PFSK-1 (cell line): Measurements from ENCODE around the gene ABI3BP. TPM values are rescaled to one million over a fixed set of nuclear protein-coding genes. Genes with fewer than 3 reads are reported as not detected.

Experiments
- FOXP2 ChIP-seq: optimal IDR thresholded peaks from 2 replicates; pipeline ENCODE3; 2011; ENCODE audit warnings: borderline replicate concordance, control low read depth, inconsistent platforms; ENCODE audit not compliant: insufficient read depth; ENCODE audit errors: extremely low read length, extremely low read depth
- POLR2AphosphoS5 ChIP-seq: IDR thresholded peaks from 2 replicates; pipeline ENCODE4 v1.6.1; 2012; ENCODE audit warnings: low read depth, mild to moderate bottlenecking, control low read depth, low read length, moderate library complexity
- REST ChIP-seq, 2 experiments: IDR thresholded peaks; 2 replicates each; pipeline versions ENCODE4 v1.6.1 to v1.8.0; 2011 to 2012; ENCODE audit warnings: low read depth in 2 of 2, low read length in 2 of 2, control low read depth in 1 of 2, inconsistent platforms in 1 of 2, mild to moderate bottlenecking in 1 of 2, moderate library complexity in 1 of 2; ENCODE audit not compliant: insufficient read depth in 1 of 2
- SIN3A ChIP-seq: IDR thresholded peaks from 2 replicates; pipeline ENCODE4 v1.6.1; 2012; ENCODE audit warnings: mild to moderate bottlenecking, low read length, moderate library complexity, borderline replicate concordance; ENCODE audit not compliant: insufficient read depth
- TAF1 ChIP-seq: IDR thresholded peaks from 2 replicates; pipeline ENCODE4 v1.6.1; 2012; ENCODE audit warnings: low read length, control low read depth, borderline replicate concordance; ENCODE audit not compliant: insufficient read depth
- polyA plus RNA-seq: library from polyadenylated mRNA; unstranded; fragments of >200 nt; gene quantifications from one replicate; pipeline ENCODE4 v1.2.1, GENCODE V29; 2012; ENCODE audit warnings: low read depth, missing spikeins; ENCODE audit not compliant: insufficient read length

The ABI3BP gene
- polyA plus RNA-seq, result 34.4 TPM

- TF ChIP-seq SIN3A (no peak), POLR2AphosphoS5 (no peak; the same call in 1 of the 2 replicates), REST (IDR thresholded peaks at IDR 0.05; ENCODE audit: insufficient read depth in 1 of 2, low read depth in 2 of 2, low read length in 2 of 2) (no peak), TAF1 (no peak), FOXP2 (no peak)
Measured at GRCh38 chr3:100993309-100993708, at the start of gene ABI3BP. ABI3BP (minus strand) TSS chr3:100993421; CDS start chr3:100993384, 37 bp downstream.

- TF ChIP-seq SIN3A (no peak), FOXP2 (no peak), POLR2AphosphoS5 (no peak), REST (IDR thresholded peaks at IDR 0.05; ENCODE audit: insufficient read depth in 1 of 2, low read depth in 2 of 2, low read length in 2 of 2) (no peak), TAF1 (no peak)
Measured at GRCh38 chr3:101039285-101039684, 46.1 kb upstream of the ABI3BP start.

GRCh38 chr3:101038880-101039279, 45.7 kb upstream of the ABI3BP start:
- TF ChIP-seq TAF1 (no peak), REST (IDR thresholded peaks at IDR 0.05; ENCODE audit: insufficient read depth in 1 of 2, low read depth in 2 of 2, low read length in 2 of 2) (no peak), POLR2AphosphoS5 (no peak), SIN3A (no peak), FOXP2 (no peak)

- TF ChIP-seq TAF1 (no peak), FOXP2 (no peak), REST (IDR thresholded peaks at IDR 0.05; ENCODE audit: insufficient read depth in 1 of 2, low read depth in 2 of 2, low read length in 2 of 2) (no peak), POLR2AphosphoS5 (no peak), SIN3A (no peak)
Measured at GRCh38 chr3:101038393-101038792, 45.2 kb upstream of the ABI3BP start.

- no peak for TF ChIP-seq SIN3A
- TF ChIP-seq REST (IDR thresholded peaks at IDR 0.05; ENCODE audit: insufficient read depth in 1 of 2, low read depth in 2 of 2, low read length in 2 of 2), result no peak
- no peak for TF ChIP-seq POLR2AphosphoS5
- TF ChIP-seq FOXP2, result no peak
- no peak for TF ChIP-seq TAF1
Measured at GRCh38 chr3:101037613-101038012, 44.4 kb upstream of the ABI3BP start.
